ENCODE data around the gene AKT1. TPM values are rescaled to one million over a fixed set of nuclear protein-coding genes. Genes with fewer than 3 reads are reported as not detected.

Gene AKT1
- total and polyA plus RNA-seq, 2 experiments from 2014 or later, result 19.2 to 78.7 TPM

- Mint-ChIP-seq H3K36me3 (ENCODE audit: low read depth) (peaks cover 3% of the 10 kb centered on the region; the same call in 1 of the 3 replicates), H3K4me3 (no peak overlapping the region), H3K9me3 (no peaks in the 10 kb centered on the region), H3K27me3 (ENCODE audit: insufficient read depth, low read depth, poor library complexity) (peaks cover 9% of the 10 kb centered on the region), H3K27ac (no peak overlapping the region), H3K4me1 (no peaks in the 10 kb centered on the region)
- no peak for DNase-seq (ENCODE audit: low spot score)
- Histone ChIP-seq H3F3A (replicated peaks; ENCODE audit: low read depth) (no peaks in the 10 kb centered on the region), H3K4me3 (no peak overlapping the region), H4K20me1 (replicated peaks; ENCODE audit: insufficient read depth) (no peaks in the 10 kb centered on the region; the same call in 1 of the 2 replicates), H3K4me2 (no peak overlapping the region), H3K36me3 (ENCODE audit: insufficient read depth) (no peaks in the 10 kb centered on the region), H2AFZ (no peak overlapping the region), H3K27ac (ENCODE audit: low read depth) (no peak overlapping the region), H3K27me3 (ENCODE audit: insufficient read depth) (no peaks in the 10 kb centered on the region), H3K4me1 (ENCODE audit: insufficient read depth) (no peaks in the 10 kb centered on the region), H3K9me2 (ENCODE audit: insufficient read depth) (no peaks in the 10 kb centered on the region), H3K79me2 (replicated peaks; ENCODE audit: insufficient read depth) (peaks cover 4% of the 10 kb centered on the region; the same call in 1 of the 2 replicates)
- ATAC-seq, result no peak
- TF ChIP-seq CTCF (conservative IDR thresholded peaks at IDR 0.05; ENCODE audit: low read depth in 2 of 2) (no peak), EZH2 (IDR thresholded peaks at IDR 0.05; ENCODE audit: low read depth, unreplicated experiment) (no peak), REST (IDR thresholded peaks at IDR 0.05; ENCODE audit: unreplicated experiment) (no peak), ZNF331 (CRISPR knock-in tag; IDR thresholded peaks at IDR 0.05; ENCODE audit: low read depth) (no peak), POLR2AphosphoS5 (IDR thresholded peaks at IDR 0.05; ENCODE audit: low read depth) (no peak), JUNB (IDR thresholded peaks at IDR 0.05; ENCODE audit: unreplicated experiment) (no peak), ZNF114 (CRISPR knock-in tag; IDR thresholded peaks at IDR 0.05) (no peak), NANOG (IDR thresholded peaks at IDR 0.05; ENCODE audit: borderline replicate concordance) (no peak), ZNF462 (CRISPR knock-in tag; IDR thresholded peaks at IDR 0.05) (no peak), EZH2phosphoT487 (IDR thresholded peaks at IDR 0.05; ENCODE audit: unreplicated experiment) (no peak), CREB1 (CRISPR knock-in tag; IDR thresholded peaks at IDR 0.05; ENCODE audit: low read depth) (no peak), ETS1 (IDR thresholded peaks at IDR 0.05) (no peak), STAT1 (IDR thresholded peaks at IDR 0.05; ENCODE audit: unreplicated experiment) (no peak)
Measured at GRCh38 chr14:104786726-104787675, 8.5 kb downstream of the AKT1 start.

Measured in GM23338 (cell line).